ENCODE measurements around the gene HRH3. TPM values are rescaled to one million over a fixed set of nuclear protein-coding genes. Genes with fewer than 3 reads are reported as not detected.

Gene HRH3
- total RNA-seq, 1 experiment from 2014 or later: not detected

GRCh38 chr20:62193079-62194025 lies 26.7 kb downstream of the HRH3 start:
- peaks cover 28% of the 10 kb centered on the region for H4K20me1 ChIP-seq (ENCODE audit: insufficient read depth)
- peaks cover 8% of the 10 kb centered on the region for H3K79me2 ChIP-seq (ENCODE audit: low read depth)
- H3K4me3 ChIP-seq: no peak overlapping the region
- DNase-seq: no peak
- intact Hi-C loops (cut with micrococcal nuclease; ENCODE audit: unreplicated experiment): no loop called here
- POLR2A ChIA-PET (ENCODE audit: unreplicated experiment): no interaction called here
- no peaks in the 10 kb centered on the region for H3K27me3 ChIP-seq (ENCODE audit: insufficient read depth, low read depth)
- H3K36me3 ChIP-seq (ENCODE audit: low read depth): peaks cover 23% of the 10 kb centered on the region
- H3K27ac ChIP-seq: no peak overlapping the region
- CTCF ChIA-PET: no interaction called here
- H3K4me2 ChIP-seq: no peak overlapping the region
- no peaks in the 10 kb centered on the region for H3K9me2 ChIP-seq (ENCODE audit: insufficient read depth)
- TF ChIP-seq CTCF (conservative IDR thresholded peaks at IDR 0.05): no peak
- no peak for TF ChIP-seq EZH2 (IDR thresholded peaks at IDR 0.05; ENCODE audit: low read depth)
- 0 out of 2 replicates have a peak, but pooled peaks cover 8% of the 10 kb centered on the region for H3F3A ChIP-seq (ENCODE audit: insufficient read depth, low read depth)
- no peaks in the 10 kb centered on the region for H3K4me1 ChIP-seq (replicated peaks; ENCODE audit: insufficient read depth)
- no peaks in the 10 kb centered on the region for H3K9me3 ChIP-seq (ENCODE audit: insufficient read depth, low read depth)
- H2AFZ ChIP-seq: no peak overlapping the region
- no TSS peak for BruUV-seq (replicated peaks)

GRCh38 chr20:62192635-62193034 lies 27.4 kb downstream of the HRH3 start:
- intact Hi-C loops (cut with micrococcal nuclease; ENCODE audit: unreplicated experiment): no loop called here
- Histone ChIP-seq H3K27me3 (ENCODE audit: insufficient read depth, low read depth) (no peaks in the 10 kb centered on the region), H3K27ac (no peak overlapping the region), H4K20me1 (ENCODE audit: insufficient read depth) (peaks cover 30% of the 10 kb centered on the region), H3K4me3 (no peak overlapping the region), H3K4me2 (no peak overlapping the region), H2AFZ (no peak overlapping the region), H3K36me3 (ENCODE audit: low read depth) (peaks cover 23% of the 10 kb centered on the region), H3K4me1 (replicated peaks; ENCODE audit: insufficient read depth) (no peaks in the 10 kb centered on the region), H3K79me2 (ENCODE audit: low read depth) (peaks cover 15% of the 10 kb centered on the region), H3K9me2 (ENCODE audit: insufficient read depth) (no peaks in the 10 kb centered on the region), H3K9me3 (ENCODE audit: insufficient read depth, low read depth) (no peaks in the 10 kb centered on the region), H3F3A (ENCODE audit: insufficient read depth, low read depth) (0 out of 2 replicates have a peak, but pooled peaks cover 8% of the 10 kb centered on the region)
- TF ChIP-seq EZH2 (IDR thresholded peaks at IDR 0.05; ENCODE audit: low read depth): no peak
- TF ChIP-seq CTCF (conservative IDR thresholded peaks at IDR 0.05): no peak
- BruUV-seq (replicated peaks): no TSS peak
- ChIA-PET POLR2A (ENCODE audit: unreplicated experiment) (no interaction called here), CTCF (no interaction called here)
- DNase-seq: no peak

GRCh38 chr20:62191781-62192559 lies 28.1 kb downstream of the HRH3 start:
- no peaks in the 10 kb centered on the region for H3K9me3 ChIP-seq (ENCODE audit: insufficient read depth, low read depth)
- no peak overlapping the region for H3K4me2 ChIP-seq
- no peak overlapping the region for H2AFZ ChIP-seq
- ChIA-PET POLR2A (ENCODE audit: unreplicated experiment) (no interaction called here), CTCF (no interaction called here)
- no peak for DNase-seq
- peaks cover 23% of the 10 kb centered on the region for H3K36me3 ChIP-seq (ENCODE audit: low read depth)
- BruUV-seq (replicated peaks): no TSS peak
- H3K79me2 ChIP-seq (ENCODE audit: low read depth): peaks cover 22% of the 10 kb centered on the region
- no peak overlapping the region for H3K4me3 ChIP-seq
- no peak overlapping the region for H3K27ac ChIP-seq
- H4K20me1 ChIP-seq (ENCODE audit: insufficient read depth): peaks cover 36% of the 10 kb centered on the region
- peaks cover 8% of the 10 kb centered on the region; the same call in 1 of the 2 replicates for H3F3A ChIP-seq (ENCODE audit: insufficient read depth, low read depth)
- no peak for TF ChIP-seq CTCF (conservative IDR thresholded peaks at IDR 0.05)
- H3K4me1 ChIP-seq (replicated peaks; ENCODE audit: insufficient read depth): no peaks in the 10 kb centered on the region
- no peaks in the 10 kb centered on the region for H3K9me2 ChIP-seq (ENCODE audit: insufficient read depth)
- intact Hi-C loops (cut with micrococcal nuclease; ENCODE audit: unreplicated experiment): no loop called here
- no peaks in the 10 kb centered on the region for H3K27me3 ChIP-seq (ENCODE audit: insufficient read depth, low read depth)
